Measurements from ENCODE around the gene CCNY.

DNA sequence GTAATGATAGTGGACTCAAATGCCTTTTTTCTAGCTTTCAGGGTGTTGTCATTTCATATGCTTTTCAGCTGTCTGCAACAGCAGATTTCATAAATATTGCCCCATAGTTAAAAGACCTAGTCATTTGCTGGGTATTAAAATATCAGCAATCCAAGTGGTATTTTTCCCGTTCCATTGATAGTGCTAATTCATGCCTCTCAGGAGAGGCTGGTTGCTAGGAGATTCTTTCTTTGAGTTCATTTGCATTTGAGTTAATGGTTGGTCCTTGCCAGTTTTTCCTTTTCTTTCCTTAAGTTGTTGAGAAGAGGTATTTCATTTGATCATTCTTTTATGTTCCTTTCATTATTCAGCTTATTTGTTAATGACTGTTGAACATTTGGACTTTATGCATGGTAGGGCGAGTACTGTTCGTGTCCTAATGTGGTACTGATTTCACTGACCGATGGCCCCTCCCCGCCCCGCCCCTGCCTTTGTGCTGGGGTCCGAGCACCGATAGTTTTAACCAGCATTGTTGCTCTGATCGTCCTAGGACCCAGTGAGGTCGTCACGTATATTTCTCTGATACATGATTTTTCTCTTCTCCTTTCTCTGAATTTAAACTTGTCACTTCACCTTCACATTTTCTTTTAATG, 128.6 kb downstream of the CCNY start:
- TF ChIP-seq, protein P1, sequence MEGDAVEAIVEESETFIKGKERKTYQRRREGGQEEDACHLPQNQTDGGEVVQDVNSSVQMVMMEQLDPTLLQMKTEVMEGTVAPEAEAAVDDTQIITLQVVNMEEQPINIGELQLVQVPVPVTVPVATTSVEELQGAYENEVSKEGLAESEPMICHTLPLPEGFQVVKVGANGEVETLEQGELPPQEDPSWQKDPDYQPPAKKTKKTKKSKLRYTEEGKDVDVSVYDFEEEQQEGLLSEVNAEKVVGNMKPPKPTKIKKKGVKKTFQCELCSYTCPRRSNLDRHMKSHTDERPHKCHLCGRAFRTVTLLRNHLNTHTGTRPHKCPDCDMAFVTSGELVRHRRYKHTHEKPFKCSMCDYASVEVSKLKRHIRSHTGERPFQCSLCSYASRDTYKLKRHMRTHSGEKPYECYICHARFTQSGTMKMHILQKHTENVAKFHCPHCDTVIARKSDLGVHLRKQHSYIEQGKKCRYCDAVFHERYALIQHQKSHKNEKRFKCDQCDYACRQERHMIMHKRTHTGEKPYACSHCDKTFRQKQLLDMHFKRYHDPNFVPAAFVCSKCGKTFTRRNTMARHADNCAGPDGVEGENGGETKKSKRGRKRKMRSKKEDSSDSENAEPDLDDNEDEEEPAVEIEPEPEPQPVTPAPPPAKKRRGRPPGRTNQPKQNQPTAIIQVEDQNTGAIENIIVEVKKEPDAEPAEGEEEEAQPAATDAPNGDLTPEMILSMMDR (conservative IDR thresholded peaks at IDR 0.05; ENCODE audit: low read length): no peak
- TF ChIP-seq EZH2phosphoT487 (IDR thresholded peaks at IDR 0.05; ENCODE audit: borderline replicate concordance, low read depth, low read length): no peak

Measured in OCI-LY7 (cell line).